NT2/D1 (cell line): ENCODE measurements around the gene GNAI1.

Experiments used
- SUZ12 ChIP-seq: IDR thresholded peaks from 2 replicates; pipeline ENCODE4 v1.6.1; 2011; ENCODE audit not compliant: insufficient read length, insufficient read depth; ENCODE audit errors: extremely low read depth
- YY1 ChIP-seq: IDR thresholded peaks from 2 replicates; pipeline ENCODE4 v1.6.1; 2011; ENCODE audit not compliant: insufficient read length, insufficient read depth
- ZNF274 ChIP-seq: IDR thresholded peaks from 2 replicates; pipeline ENCODE4 v1.6.1; 2011; ENCODE audit warnings: mild to moderate bottlenecking, low read depth, low read length

- no peak for TF ChIP-seq ZNF274
- no peak for TF ChIP-seq YY1
- no peak for TF ChIP-seq SUZ12
Measured at GRCh38 chr7:80141376-80141775, 6.7 kb downstream of the GNAI1 start.
